ENCODE results near the gene CCBE1.
A peak's percentile ranks its signal among the peaks of the same experiment; 100 is the strongest.

Gene CCBE1

DNA sequence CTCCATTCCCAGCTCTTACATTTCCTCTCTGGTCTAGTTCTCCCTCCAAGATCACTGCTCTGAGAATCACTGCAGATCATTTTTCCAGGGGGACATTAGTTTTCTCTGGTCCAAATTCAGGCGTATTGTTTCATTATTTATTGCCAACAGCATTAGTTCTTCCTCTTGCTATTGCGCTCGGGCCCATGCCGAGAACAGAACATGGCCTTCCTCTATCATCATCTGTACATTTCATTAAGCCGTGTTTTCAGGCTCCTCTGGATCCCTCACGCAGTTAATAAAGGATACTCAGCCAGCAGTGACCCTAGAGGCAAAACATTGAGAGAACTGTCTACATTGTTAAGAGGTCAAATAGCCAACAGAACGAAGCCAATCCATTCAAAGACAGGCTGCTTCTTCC, 63.9 kb downstream of the CCBE1 start:
- no peak for DNase-seq (ENCODE audit: low read depth in 1 of 2, low spot score in 1 of 2)
- no peak for TF ChIP-seq GABPA (IDR thresholded peaks at IDR 0.05; ENCODE audit: low read depth)
- Histone ChIP-seq H3K4me3 (replicated peaks; ENCODE audit: insufficient read depth, low read length) (no peak overlapping the region), H3K27me3 (ENCODE audit: insufficient read depth, poor library complexity, severe bottlenecking) (peaks cover 4% of the 10 kb centered on the region), H3K27ac (replicated peaks) (no peak overlapping the region)

DNA sequence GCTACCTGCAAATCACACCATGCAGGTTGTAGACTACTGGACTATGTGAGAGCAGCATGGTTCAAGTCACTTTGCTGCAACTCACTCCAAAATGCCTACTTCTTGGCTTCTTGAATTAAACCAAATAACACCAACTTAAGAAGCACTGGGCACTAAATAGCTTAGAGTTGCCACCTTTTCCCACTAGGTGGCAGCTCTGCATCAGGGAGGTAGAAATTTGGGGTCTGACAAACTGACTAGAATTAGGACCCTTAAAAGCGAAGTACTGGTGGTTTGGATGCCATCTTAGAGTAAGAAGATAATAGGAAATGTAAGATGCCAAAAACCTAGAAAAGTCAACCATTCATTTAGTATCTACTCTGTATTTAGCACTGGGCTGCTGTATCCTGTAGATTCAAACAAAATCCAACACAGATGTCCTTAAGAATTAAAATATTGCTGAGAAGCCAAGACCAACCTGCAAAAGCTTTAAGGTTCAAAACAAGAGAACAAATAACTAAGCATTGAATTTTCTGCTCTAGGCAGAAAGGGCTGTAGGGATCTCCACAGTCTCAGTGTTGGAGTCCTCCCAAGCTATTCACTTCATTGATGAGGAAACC, 65.5 kb downstream of the CCBE1 start:
- no peak for DNase-seq (ENCODE audit: low read depth in 1 of 2, low spot score in 1 of 2)
- Histone ChIP-seq H3K27ac (replicated peaks) (no peak overlapping the region), H3K4me3 (replicated peaks; ENCODE audit: insufficient read depth, low read length) (no peak overlapping the region), H3K27me3 (ENCODE audit: insufficient read depth, poor library complexity, severe bottlenecking) (peaks cover 4% of the 10 kb centered on the region)
- TF ChIP-seq, protein P1, sequence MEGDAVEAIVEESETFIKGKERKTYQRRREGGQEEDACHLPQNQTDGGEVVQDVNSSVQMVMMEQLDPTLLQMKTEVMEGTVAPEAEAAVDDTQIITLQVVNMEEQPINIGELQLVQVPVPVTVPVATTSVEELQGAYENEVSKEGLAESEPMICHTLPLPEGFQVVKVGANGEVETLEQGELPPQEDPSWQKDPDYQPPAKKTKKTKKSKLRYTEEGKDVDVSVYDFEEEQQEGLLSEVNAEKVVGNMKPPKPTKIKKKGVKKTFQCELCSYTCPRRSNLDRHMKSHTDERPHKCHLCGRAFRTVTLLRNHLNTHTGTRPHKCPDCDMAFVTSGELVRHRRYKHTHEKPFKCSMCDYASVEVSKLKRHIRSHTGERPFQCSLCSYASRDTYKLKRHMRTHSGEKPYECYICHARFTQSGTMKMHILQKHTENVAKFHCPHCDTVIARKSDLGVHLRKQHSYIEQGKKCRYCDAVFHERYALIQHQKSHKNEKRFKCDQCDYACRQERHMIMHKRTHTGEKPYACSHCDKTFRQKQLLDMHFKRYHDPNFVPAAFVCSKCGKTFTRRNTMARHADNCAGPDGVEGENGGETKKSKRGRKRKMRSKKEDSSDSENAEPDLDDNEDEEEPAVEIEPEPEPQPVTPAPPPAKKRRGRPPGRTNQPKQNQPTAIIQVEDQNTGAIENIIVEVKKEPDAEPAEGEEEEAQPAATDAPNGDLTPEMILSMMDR (IDR thresholded peaks at IDR 0.05; ENCODE audit: insufficient read depth, low read length): peak; percentile 76
- TF ChIP-seq GABPA (IDR thresholded peaks at IDR 0.05; ENCODE audit: low read depth): no peak

DNA sequence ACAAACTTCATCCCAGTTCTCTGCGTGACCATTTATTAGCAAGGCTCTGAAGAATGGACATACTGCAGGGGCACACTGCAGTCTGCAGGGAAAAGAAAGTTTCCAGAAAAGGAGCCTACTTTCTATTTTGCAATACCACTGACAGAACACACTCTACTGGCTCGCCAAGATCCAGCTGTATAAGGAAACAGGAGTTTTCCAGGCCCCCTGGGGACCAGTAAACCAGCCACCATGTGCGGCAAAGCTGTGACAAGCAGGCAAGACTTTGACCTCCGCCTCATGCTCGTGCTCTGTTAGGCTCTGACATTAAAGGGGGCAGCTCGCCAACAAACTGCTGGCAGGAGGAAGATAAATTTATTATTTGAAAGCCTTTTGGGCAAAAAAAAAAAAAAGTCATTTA, 67.3 kb downstream of the CCBE1 start:
- H3K27me3 ChIP-seq (ENCODE audit: insufficient read depth, poor library complexity, severe bottlenecking): peaks cover 3% of the 10 kb centered on the region
- DNase-seq (ENCODE audit: low read depth in 1 of 2, low spot score in 1 of 2): no peak
- no peak overlapping the region for H3K4me3 ChIP-seq (replicated peaks; ENCODE audit: insufficient read depth, low read length)
- no peak overlapping the region for H3K27ac ChIP-seq (replicated peaks)
- TF ChIP-seq GABPA (IDR thresholded peaks at IDR 0.05; ENCODE audit: low read depth): no peak
- TF ChIP-seq, protein P2, sequence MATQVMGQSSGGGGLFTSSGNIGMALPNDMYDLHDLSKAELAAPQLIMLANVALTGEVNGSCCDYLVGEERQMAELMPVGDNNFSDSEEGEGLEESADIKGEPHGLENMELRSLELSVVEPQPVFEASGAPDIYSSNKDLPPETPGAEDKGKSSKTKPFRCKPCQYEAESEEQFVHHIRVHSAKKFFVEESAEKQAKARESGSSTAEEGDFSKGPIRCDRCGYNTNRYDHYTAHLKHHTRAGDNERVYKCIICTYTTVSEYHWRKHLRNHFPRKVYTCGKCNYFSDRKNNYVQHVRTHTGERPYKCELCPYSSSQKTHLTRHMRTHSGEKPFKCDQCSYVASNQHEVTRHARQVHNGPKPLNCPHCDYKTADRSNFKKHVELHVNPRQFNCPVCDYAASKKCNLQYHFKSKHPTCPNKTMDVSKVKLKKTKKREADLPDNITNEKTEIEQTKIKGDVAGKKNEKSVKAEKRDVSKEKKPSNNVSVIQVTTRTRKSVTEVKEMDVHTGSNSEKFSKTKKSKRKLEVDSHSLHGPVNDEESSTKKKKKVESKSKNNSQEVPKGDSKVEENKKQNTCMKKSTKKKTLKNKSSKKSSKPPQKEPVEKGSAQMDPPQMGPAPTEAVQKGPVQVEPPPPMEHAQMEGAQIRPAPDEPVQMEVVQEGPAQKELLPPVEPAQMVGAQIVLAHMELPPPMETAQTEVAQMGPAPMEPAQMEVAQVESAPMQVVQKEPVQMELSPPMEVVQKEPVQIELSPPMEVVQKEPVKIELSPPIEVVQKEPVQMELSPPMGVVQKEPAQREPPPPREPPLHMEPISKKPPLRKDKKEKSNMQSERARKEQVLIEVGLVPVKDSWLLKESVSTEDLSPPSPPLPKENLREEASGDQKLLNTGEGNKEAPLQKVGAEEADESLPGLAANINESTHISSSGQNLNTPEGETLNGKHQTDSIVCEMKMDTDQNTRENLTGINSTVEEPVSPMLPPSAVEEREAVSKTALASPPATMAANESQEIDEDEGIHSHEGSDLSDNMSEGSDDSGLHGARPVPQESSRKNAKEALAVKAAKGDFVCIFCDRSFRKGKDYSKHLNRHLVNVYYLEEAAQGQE (IDR thresholded peaks at IDR 0.05; ENCODE audit: insufficient replicate concordance, low read depth): no peak
- TF ChIP-seq, protein P1 (IDR thresholded peaks at IDR 0.05; ENCODE audit: insufficient read depth, low read length): no peak
- TF ChIP-seq POLR2AphosphoS5 (IDR thresholded peaks at IDR 0.05; ENCODE audit: low read depth): no peak
- no peak for TF ChIP-seq SPI1 (IDR thresholded peaks at IDR 0.05; ENCODE audit: borderline replicate concordance, low read depth)

DNA sequence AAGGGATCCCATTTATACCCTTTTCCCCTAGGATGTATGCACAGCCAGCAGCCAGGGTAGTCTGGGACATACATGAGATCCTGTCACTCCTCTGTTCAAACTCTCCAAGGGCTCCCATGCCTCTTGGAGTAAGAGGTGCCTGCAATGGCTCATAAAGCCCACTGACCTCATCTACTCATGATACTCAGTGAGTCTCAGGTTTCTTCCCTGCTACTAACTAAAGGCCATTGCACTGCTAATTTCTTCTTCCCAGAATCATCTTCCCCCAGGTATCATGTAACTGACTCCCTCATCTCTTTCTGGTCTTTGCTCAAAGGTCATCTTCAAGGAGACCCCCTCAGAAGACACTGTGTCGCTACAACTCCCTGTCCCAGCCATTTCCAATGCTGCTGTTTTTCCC, 68.2 kb downstream of the CCBE1 start:
- H3K4me3 ChIP-seq (replicated peaks; ENCODE audit: insufficient read depth, low read length): no peak overlapping the region
- no peaks in the 10 kb centered on the region for H3K27me3 ChIP-seq (ENCODE audit: insufficient read depth, poor library complexity, severe bottlenecking)
- no peak for TF ChIP-seq GABPA (IDR thresholded peaks at IDR 0.05; ENCODE audit: low read depth)
- TF ChIP-seq, protein P2 (IDR thresholded peaks at IDR 0.05; ENCODE audit: insufficient replicate concordance, low read depth): no peak
- no peak for TF ChIP-seq POLR2AphosphoS5 (IDR thresholded peaks at IDR 0.05; ENCODE audit: low read depth)
- no peak for TF ChIP-seq SPI1 (IDR thresholded peaks at IDR 0.05; ENCODE audit: borderline replicate concordance, low read depth)
- TF ChIP-seq, protein P1 (IDR thresholded peaks at IDR 0.05; ENCODE audit: insufficient read depth, low read length): no peak
- no peak for DNase-seq (ENCODE audit: low read depth in 1 of 2, low spot score in 1 of 2)
- no peak overlapping the region for H3K27ac ChIP-seq (replicated peaks)

Data from HL-60 (cell line).